A673 (cell line): ENCODE data around the gene SCIMP. TPM values are rescaled to one million over a fixed set of nuclear protein-coding genes. Genes with fewer than 3 reads are reported as not detected.
A peak's percentile ranks its signal among the peaks of the same experiment; 100 is the strongest.

Source experiments
- Bru-seq: library from RNA; stranded (reverse); fragments of 400-500 nt; gene quantifications from one replicate; lab custom pipeline; 2021; lab: Mats Ljungman, UMichigan
- BruChase-seq, 2 experiments: library from RNA; stranded (reverse); fragments of 400-500 nt; gene quantifications; one replicate each; lab custom pipeline; 2021; lab: Mats Ljungman, UMichigan
- BruUV-seq: library from RNA; stranded (reverse); fragments of 400-500 nt; replicated peaks from 2 replicates; lab custom pipeline; 2021; lab: Mats Ljungman, UMichigan
- CTCF ChIA-PET: fragments of 300-600 bp; sonication (Branson Sonifier 250); formaldehyde crosslinking; loops from one replicate; lab custom pipeline; 2022; ENCODE audit warnings: antibody characterized with exemption; lab: Charles Lee
- POLR2A ChIA-PET: fragments of 300-600 bp; sonication (Branson Sonifier 250); formaldehyde crosslinking; loops from one replicate; lab custom pipeline; 2022; ENCODE audit warnings: antibody characterized with exemption; ENCODE audit not compliant: low non-redundant PET; lab: Charles Lee
- DNase-seq: peaks from one replicate; pipeline ENCODE4 v3.0.0-alpha.2; 2015; ENCODE audit warnings: low spot score
- H3K27ac ChIP-seq: fragments of 200-600 bp; sonication (generic); 2 replicates; pipeline ENCODE4 v1.5.1; 2016; ENCODE audit warnings: mixed run types, low read depth, mild to moderate bottlenecking, mixed read lengths, antibody characterized with exemption, low read length; ENCODE audit not compliant: poor library complexity, severe bottlenecking
- H3K27me3 ChIP-seq: fragments of 200-600 bp; sonication (generic); replicated peaks from 2 replicates; pipeline ENCODE4 v1.6.1; 2017; ENCODE audit warnings: mixed run types, low read depth, mild to moderate bottlenecking, mixed read lengths, antibody characterized with exemption, low read length; ENCODE audit not compliant: insufficient read depth, poor library complexity
- H3K36me3 ChIP-seq: fragments of 200-600 bp; sonication (generic); 2 replicates; pipeline ENCODE4 v1.6.1; 2016; ENCODE audit warnings: mixed run types, mild to moderate bottlenecking, mixed read lengths, antibody characterized with exemption, low read length; ENCODE audit not compliant: insufficient read depth, poor library complexity, severe bottlenecking
- H3K4me1 ChIP-seq: fragments of 200-600 bp; sonication (generic); 2 replicates; pipeline ENCODE4 v1.6.1; 2017; ENCODE audit warnings: mixed run types, mild to moderate bottlenecking, mixed read lengths, antibody characterized with exemption, low read length; ENCODE audit not compliant: insufficient read depth, poor library complexity, severe bottlenecking
- H3K4me3 ChIP-seq: fragments of 200-600 bp; sonication (generic); 2 replicates; pipeline ENCODE4 v1.5.1; 2016; ENCODE audit warnings: low read depth, mixed run types, mild to moderate bottlenecking, mixed read lengths, low read length; ENCODE audit not compliant: poor library complexity, severe bottlenecking
- H3K9me3 ChIP-seq: fragments of 200-600 bp; sonication (generic); 2 replicates; pipeline ENCODE4 v1.6.1; 2016; ENCODE audit warnings: mixed run types, low read depth, mild to moderate bottlenecking, mixed read lengths, antibody characterized with exemption, low read length; ENCODE audit not compliant: poor library complexity, severe bottlenecking
- CTCF ChIP-seq: fragments of 300-800, 200-600 bp; sonication (generic); conservative IDR thresholded peaks from 2 replicates; pipeline ENCODE4 v1.5.1; 2017; ENCODE audit warnings: low read depth, mild to moderate bottlenecking, antibody characterized with exemption, low read length, moderate library complexity, mixed read lengths
- EZH2 ChIP-seq: fragments of 200-600 bp; sonication (generic); IDR thresholded peaks from 2 replicates; pipeline ENCODE4 v1.6.1; 2017; ENCODE audit warnings: borderline replicate concordance, low read depth, mild to moderate bottlenecking, mixed read lengths, antibody characterized with exemption, low read length; ENCODE audit not compliant: poor library complexity, severe bottlenecking
- intact Hi-C: fragments of 100-400 bp; cut with micrococcal nuclease; formaldehyde crosslinking; loops from one replicate; pipeline ENCODE4 v1.10.0; 2022; ENCODE audit not compliant: unreplicated experiment
- long read RNA-seq: library from polyadenylated mRNA; stranded (forward); transcript quantifications from one replicate; pipeline ENCODE4 v2.0.0, GENCODE V29; 2022
- total RNA-seq: library from RNA; stranded (reverse); gene quantifications from 2 replicates; pipeline ENCODE4 v1.2.3, GENCODE V29; 2021

Gene SCIMP
- total RNA-seq (not detected in 2 replicates), Bru-seq, nascent RNA (not detected), BruChase-seq, experiment 1, labeled RNA remaining after a 2-hour chase (not detected), BruChase-seq, experiment 2, labeled RNA remaining after a 6-hour chase (percentile 3 among the genes with signal in this experiment)
- long read RNA-seq, partial matches to known transcripts = 0 of 1 reads
- long read RNA-seq, other reads (novel, unspliced or antisense) = 1 of 1 reads

DNA sequence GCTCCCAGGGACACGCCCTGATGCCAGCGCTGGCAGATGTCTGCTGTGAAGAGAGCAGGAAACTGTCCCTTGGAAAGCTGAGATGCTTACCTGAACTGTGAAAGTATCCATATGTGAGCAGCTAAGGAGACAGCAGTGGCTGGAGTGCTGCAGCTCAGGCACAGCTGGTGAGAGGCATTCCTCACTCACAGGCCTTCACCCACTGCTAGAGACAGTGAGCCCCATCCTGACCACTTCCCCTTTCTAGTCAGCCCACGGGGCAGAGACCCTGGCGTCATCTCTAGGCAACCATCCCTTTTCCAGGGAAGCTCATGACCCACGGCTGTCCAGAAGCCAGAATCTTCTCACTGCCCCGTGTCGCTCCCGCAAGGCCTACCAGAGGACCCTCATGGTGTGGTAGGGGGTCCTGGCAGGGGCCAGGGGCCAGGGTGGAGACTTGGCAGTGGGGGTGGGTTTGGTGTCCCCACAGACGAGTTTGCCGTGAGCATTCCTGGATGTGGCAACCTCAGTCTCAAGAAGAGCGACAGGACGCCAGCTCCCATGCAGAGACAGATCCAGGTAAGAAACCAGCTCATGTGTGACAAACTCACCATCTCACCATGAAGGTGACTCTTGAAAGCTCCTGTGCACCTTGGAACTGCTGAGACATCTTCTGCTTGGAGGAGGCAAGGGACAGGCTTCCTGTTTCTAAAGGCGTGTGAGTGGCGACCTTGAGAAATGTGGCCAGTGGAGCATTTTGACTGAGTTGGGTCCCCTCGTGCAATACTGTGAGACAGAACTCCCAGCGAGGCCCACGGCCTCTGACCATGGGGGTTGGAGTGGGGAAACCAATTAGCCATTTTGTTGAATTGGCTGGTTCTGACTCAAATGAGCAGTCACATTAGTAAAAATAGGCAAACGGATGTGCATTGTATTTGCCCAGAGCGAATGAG, at the start of gene SCIMP:
TSS of gene SCIMP (minus strand) at position 216 of the 932 bp plus-strand sequence. CDS start at position 111, 105 bp downstream.
- ChIA-PET POLR2A (no interaction called here), CTCF (no interaction called here)
- H3K4me3 ChIP-seq = no peak within 1 kb of the TSS
- no peaks in the 10 kb centered on the region for H3K9me3 ChIP-seq
- no TSS peak for BruUV-seq
- H3K27ac ChIP-seq = no peak within 1 kb of the TSS
- no peak for DNase-seq
- intact Hi-C loops = no loop called here
- no peaks in the 10 kb centered on the region for H3K27me3 ChIP-seq
- no peaks in the 10 kb centered on the region for H3K4me1 ChIP-seq
- H3K36me3 ChIP-seq = no peaks in the 10 kb centered on the region
- TF ChIP-seq CTCF (no peak), EZH2 (no peak)

GRCh38 chr17:5283571-5284315, 49.1 kb upstream of the SCIMP start:
- intact Hi-C loops = no loop called here
- Histone ChIP-seq H3K27ac (no peak overlapping the region), H3K4me1 (peaks cover 12% of the 10 kb centered on the region), H3K4me3 (peak overlapping the region; percentile 84), H3K9me3 (no peaks in the 10 kb centered on the region), H3K27me3 (no peaks in the 10 kb centered on the region), H3K36me3 (no peaks in the 10 kb centered on the region)
- no peak for DNase-seq
- ChIA-PET POLR2A (no interaction called here), CTCF (no interaction called here)
- BruUV-seq = no TSS peak
- TF ChIP-seq EZH2 = no peak
- TF ChIP-seq CTCF = no peak

GRCh38 chr17:5282642-5283217, 48.1 kb upstream of the SCIMP start:
- POLR2A ChIA-PET = no interaction called here
- H3K27ac ChIP-seq = peak overlapping the region; percentile 76
- BruUV-seq = TSS peak; percentile 52
- no peaks in the 10 kb centered on the region for H3K27me3 ChIP-seq
- H3K4me1 ChIP-seq = peaks cover 12% of the 10 kb centered on the region
- H3K9me3 ChIP-seq = no peaks in the 10 kb centered on the region
- intact Hi-C loops = no loop called here
- H3K36me3 ChIP-seq = no peaks in the 10 kb centered on the region
- CTCF ChIA-PET = no interaction called here
- peak; percentile 37 for DNase-seq
- peak overlapping the region; percentile 84 for H3K4me3 ChIP-seq
- TF ChIP-seq CTCF (no peak), EZH2 (no peak)
